Activated T-cell treated with anti-CD3 and anti-CD28 coated beads, Interleukin-2, amount 50 U/mL, for 24 hours (primary cell): ENCODE results near the gene CELA2A.
"Not testable (repeated sequence)": the region's sequence is repeated elsewhere in the genome, so short reads cannot be mapped to it uniquely, and the experiment has no call there.

Experiments used
- DNase-seq: peaks from one replicate; pipeline ENCODE4 v3.0.0-alpha.2; 2020
- H3K27ac Mint-ChIP-seq: 2 replicates; pipeline ENCODE4 v1.8.0; 2020; ENCODE audit warnings: mild to moderate bottlenecking, mixed read lengths
- H3K27me3 Mint-ChIP-seq: 2 replicates; pipeline ENCODE4 v1.8.0; 2020; ENCODE audit warnings: mixed read lengths
- H3K36me3 Mint-ChIP-seq: 2 replicates; pipeline ENCODE4 v1.8.0; 2020; ENCODE audit warnings: low read depth, mixed read lengths
- H3K4me1 Mint-ChIP-seq: 2 replicates; pipeline ENCODE4 v1.8.0; 2020; ENCODE audit warnings: low read depth, mixed read lengths
- H3K4me3 Mint-ChIP-seq: 2 replicates; pipeline ENCODE4 v1.8.0; 2020; ENCODE audit warnings: mild to moderate bottlenecking, moderate library complexity, mixed read lengths
- H3K9me3 Mint-ChIP-seq: 2 replicates; pipeline ENCODE4 v1.8.0; 2020; ENCODE audit warnings: mixed read lengths

Gene CELA2A

DNA sequence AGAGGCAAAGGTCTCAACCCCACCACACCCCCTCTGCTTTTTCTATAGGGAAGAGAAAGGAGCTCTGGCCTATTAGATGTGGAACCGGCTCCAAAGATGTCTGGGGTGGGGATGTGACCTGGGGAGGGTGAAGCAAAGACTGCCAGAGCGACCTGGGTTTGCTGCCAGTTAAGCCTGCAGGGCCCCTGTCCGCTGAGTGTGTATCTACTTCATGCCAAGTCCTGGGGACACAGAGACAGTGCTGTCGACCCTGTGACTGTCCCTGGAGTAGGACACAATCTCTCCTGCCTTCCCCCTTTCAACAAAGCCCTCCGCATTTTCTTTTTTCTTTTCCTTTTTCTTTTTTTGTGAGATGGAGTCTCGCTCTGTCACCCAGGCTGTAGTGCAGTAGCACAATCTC, 25.9 kb downstream of the CELA2A start:
- not testable (repeated sequence) for H3K36me3 Mint-ChIP-seq, H3K4me1 Mint-ChIP-seq, H3K27ac Mint-ChIP-seq, H3K27me3 Mint-ChIP-seq, H3K9me3 Mint-ChIP-seq, DNase-seq, H3K4me3 Mint-ChIP-seq

DNA sequence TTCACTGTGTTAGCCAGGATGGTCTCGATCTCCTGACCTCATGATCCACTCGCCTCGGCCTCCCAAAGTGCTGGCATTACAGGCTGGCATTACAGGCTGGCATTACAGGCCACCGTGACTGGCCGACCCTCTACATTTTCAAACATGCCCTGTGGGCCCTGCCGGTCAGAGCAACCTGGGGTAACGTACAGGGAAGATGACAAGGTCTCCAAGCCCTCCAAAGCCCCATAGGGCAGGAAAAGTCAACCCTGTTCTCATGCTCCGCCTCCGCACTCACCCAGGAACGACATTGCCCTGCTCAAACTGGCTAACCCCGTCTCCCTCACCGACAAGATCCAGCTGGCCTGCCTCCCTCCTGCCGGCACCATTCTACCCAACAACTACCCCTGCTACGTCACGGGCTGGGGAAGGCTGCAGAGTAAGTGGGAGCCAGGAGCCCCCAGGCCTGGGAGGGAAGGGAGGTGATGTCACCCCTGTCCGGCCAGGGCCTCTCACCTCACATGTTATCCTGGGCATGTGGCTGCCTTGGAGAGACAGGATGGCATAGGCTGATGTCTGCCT, 26.5 kb downstream of the CELA2A start:
- not testable (repeated sequence) for DNase-seq, H3K4me3 Mint-ChIP-seq, H3K36me3 Mint-ChIP-seq, H3K9me3 Mint-ChIP-seq, H3K27me3 Mint-ChIP-seq, H3K27ac Mint-ChIP-seq, H3K4me1 Mint-ChIP-seq

DNA sequence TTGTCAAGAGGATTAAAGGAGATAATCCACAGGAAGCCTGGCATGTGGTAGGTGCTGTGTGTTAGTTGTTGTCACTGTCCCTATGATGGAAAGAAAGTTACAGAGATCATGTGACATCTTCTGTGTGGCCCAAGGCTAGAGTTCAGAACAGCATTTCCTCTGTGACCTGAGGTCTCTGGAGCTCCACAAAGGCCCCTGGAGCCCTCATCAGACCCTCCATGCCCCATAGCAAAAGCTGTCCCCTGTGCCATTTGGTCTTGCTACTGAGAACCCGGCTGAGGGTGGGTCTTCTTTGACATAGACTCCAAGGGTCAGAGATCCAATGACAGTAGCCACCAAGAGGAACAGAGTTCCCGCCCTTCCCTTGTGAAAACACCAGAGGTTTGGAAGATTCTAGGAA, 27.4 kb downstream of the CELA2A start:
- Mint-ChIP-seq H3K9me3 (no peaks in the 10 kb centered on the region), H3K36me3 (peaks cover 6% of the 10 kb centered on the region), H3K4me1 (no peaks in the 10 kb centered on the region), H3K27ac (no peak overlapping the region), H3K4me3 (no peak overlapping the region), H3K27me3 (no peaks in the 10 kb centered on the region)
- no peak for DNase-seq

DNA sequence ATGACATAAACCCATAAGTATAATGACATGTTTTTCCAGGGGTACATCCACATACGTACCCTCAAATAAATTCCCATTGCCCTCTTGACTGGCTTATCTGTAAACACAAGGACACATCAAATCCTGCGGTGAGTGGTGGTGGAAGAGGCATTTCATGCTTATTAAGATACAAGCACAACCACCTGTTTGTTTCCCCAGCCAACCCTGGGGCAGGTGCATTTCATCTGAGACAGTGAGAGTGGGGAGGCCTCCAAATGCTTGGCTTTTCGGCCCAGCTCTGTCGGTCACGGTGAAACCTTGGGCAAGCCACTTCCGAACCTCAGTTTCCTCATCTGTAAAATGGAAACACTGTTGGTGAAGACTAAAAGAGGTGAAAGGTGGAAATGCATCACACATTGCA, 27.9 kb downstream of the CELA2A start:
- not testable (repeated sequence) for H3K9me3 Mint-ChIP-seq, H3K27ac Mint-ChIP-seq, H3K4me1 Mint-ChIP-seq, DNase-seq, H3K36me3 Mint-ChIP-seq, H3K4me3 Mint-ChIP-seq, H3K27me3 Mint-ChIP-seq

DNA sequence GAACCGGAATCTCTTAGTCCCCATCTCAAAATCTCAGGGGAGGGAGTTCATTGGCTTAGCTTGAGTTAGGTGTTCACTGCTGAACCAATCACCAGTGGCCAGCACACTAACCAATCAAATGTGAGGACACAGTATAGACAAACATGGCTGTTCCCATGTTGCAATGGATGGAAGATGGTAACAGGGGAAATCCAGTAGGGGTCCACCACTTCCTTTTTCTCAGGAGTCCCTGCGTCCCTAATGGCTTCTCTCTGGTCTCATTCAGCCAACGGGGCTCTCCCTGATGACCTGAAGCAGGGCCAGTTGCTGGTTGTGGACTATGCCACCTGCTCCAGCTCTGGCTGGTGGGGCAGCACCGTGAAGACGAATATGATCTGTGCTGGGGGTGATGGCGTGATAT, 29.1 kb downstream of the CELA2A start:
- Mint-ChIP-seq H3K4me1 (no peaks in the 10 kb centered on the region), H3K4me3 (no peak overlapping the region), H3K9me3 (no peaks in the 10 kb centered on the region), H3K27ac (no peak overlapping the region), H3K36me3 (peaks cover 6% of the 10 kb centered on the region), H3K27me3 (no peaks in the 10 kb centered on the region)
- no peak for DNase-seq

DNA sequence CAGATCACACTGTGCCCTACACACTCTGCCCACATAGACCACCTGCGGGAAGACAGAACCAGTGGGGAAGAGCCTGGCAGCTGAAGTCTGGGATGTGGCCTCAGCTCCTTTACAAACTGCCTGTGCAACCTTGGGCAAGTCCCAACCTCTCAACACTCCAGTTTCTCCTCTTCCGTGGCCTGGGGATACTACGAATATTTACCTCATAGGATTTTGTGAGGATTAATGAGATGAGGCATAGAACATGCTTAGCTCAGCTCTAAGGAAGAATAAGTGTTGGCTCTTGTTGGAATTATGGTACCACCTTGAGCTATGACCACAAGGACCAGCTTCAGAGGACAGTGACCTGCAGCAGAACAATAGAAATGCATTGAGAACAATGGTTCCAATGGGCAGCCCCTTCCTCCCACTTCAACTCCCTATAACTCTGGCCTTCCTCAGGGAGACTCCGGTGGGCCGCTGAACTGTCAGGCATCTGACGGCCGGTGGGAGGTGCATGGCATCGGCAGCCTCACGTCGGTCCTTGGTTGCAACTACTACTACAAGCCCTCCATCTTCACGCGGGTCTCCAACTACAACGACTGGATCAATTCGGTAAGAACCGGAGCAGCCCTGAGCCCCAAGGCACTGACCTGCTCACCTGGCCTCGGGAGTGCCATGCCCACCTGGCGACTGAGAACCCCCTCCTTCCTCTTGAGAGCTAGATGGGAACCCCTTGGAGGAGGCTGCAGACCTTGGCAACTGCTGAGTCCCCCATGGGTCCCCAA, 30.5 kb downstream of the CELA2A start:
- not testable (repeated sequence) for H3K9me3 Mint-ChIP-seq, H3K27me3 Mint-ChIP-seq, H3K4me1 Mint-ChIP-seq, H3K27ac Mint-ChIP-seq, H3K4me3 Mint-ChIP-seq, DNase-seq
- peaks cover 10% of the 10 kb centered on the region for H3K36me3 Mint-ChIP-seq

DNA sequence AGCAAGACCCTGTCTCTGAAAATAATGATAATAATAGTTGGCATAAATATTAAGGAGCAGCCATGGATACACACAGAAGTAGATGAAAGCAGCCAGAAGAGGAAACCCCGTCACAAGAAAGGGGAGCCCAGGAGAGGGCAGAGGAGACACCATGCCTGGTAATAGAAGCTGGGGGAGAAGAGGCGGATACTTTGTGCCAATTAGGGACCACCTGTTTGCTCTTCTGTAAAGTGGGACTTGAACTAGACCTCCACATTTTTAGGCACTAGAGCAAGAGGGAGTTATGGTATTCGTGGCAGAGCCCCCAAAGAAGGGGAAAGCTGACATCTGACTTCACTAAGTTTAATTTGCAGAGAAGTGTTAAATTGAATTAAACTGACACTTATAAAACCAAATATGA, 31.8 kb downstream of the CELA2A start:
- Mint-ChIP-seq H3K9me3 (no peaks in the 10 kb centered on the region), H3K4me3 (no peak overlapping the region), H3K4me1 (peaks cover 2% of the 10 kb centered on the region), H3K27me3 (no peaks in the 10 kb centered on the region), H3K27ac (no peak overlapping the region), H3K36me3 (peaks cover 20% of the 10 kb centered on the region)
- DNase-seq = no peak

DNA sequence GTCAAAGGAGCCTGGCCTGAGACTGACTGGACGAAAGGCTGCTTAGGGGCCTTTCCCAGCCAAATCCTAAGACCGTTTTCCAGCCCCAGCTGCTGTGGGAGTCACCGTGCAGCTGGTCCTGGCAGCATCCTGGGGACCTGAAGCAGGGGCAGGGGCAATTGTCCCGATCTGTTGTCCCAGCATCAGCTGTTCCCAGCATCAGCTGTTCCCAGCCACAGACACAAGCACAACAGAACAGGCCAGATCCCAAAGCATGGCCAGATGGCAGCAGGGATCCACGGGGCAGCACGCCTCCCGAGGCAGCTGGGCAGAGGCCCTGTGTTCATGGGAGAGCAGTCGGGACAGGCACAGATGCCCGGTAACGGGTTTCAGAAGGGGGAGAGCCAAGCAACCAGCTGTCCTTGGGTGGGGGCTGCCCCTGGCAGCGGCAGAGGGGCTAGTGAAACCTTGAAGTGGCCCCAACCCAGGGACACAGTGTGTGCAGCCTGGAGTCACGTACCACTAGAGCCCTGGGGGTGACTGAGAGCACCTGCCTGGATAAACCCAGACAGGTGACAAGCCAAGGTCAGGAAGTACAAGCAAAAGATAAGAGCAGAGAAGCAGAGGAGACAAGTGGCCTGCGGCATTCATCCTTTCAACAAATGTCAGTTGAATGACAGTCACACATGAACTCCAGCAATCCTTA, 32.7 kb downstream of the CELA2A start:
- H3K4me3 Mint-ChIP-seq = no peak overlapping the region
- H3K36me3 Mint-ChIP-seq = peaks cover 28% of the 10 kb centered on the region
- no peaks in the 10 kb centered on the region for H3K9me3 Mint-ChIP-seq
- H3K27me3 Mint-ChIP-seq = no peaks in the 10 kb centered on the region
- H3K27ac Mint-ChIP-seq = no peak overlapping the region
- no peak for DNase-seq
- peaks cover 2% of the 10 kb centered on the region for H3K4me1 Mint-ChIP-seq

DNA sequence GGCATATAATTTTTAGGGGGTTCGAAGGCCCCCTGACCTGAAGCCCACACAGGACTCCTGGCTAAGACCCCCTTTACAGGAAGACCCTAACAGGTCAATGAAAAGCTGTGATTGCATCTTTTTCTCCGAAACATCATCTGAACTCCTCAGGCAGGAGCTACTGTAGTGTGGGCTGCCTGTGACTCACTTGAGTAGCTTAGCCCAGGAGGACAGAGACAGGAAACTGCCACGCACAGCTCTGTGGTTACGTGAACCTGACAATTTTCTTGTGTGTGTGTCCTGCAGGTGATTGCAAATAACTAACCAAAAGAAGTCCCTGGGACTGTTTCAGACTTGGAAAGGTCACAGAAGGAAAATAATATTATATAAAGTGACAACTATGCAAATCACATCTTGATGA, 34.5 kb downstream of the CELA2A start:
- not testable (repeated sequence) for DNase-seq, H3K9me3 Mint-ChIP-seq, H3K4me1 Mint-ChIP-seq, H3K27me3 Mint-ChIP-seq, H3K4me3 Mint-ChIP-seq, H3K27ac Mint-ChIP-seq
- peaks cover 37% of the 10 kb centered on the region for H3K36me3 Mint-ChIP-seq

DNA sequence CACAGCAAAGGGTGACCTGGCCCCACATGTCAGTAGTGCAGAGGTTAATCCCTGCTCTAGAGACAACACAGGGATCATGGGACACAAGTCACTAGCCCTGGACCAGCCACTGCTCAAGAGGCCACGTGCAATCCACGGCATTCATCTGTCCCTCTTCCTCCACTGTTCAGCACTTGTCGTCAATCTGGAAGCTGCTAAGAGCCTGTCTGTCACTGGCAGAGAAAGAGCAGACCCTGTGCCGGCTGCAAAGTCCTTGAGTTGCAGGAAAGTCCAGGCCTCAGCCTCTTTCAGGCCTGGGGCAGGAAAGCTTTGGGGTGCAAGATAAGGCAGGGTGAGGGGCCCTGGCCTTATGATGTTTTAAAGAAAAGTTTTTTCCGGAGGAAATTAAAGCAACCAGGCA, 36.1 kb downstream of the CELA2A start:
- Mint-ChIP-seq H3K9me3 (no peaks in the 10 kb centered on the region), H3K27me3 (no peaks in the 10 kb centered on the region), H3K36me3 (peaks cover 37% of the 10 kb centered on the region), H3K27ac (no peak overlapping the region), H3K4me1 (peaks cover 2% of the 10 kb centered on the region), H3K4me3 (no peak overlapping the region)
- no peak for DNase-seq

DNA sequence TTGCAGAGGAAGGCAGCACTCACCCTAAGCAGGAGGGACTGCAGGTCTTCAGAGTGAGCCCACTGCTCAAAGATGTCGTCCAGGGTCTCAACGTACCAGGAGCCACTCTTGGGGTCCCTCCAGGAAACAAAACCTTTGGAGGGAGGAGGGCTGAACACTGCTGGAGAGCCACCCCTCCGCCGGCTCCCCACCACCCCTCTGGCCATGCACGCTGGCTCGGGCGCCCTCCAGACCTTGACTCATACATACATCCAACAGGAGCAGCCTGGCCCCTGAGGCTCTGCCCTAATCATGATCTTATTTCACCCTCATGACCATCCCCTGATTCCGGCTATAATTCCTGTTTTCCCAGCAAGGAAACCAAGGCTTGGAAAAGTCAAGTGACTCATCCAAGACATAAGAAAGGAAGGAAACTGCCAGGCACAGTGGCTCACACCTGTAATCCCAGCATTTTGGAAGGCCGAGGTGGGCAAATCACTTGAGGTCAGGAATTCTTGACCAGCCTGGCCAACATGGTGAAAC, 37.4 kb downstream of the CELA2A start:
- Mint-ChIP-seq H3K36me3 (peaks cover 40% of the 10 kb centered on the region), H3K27ac (no peak overlapping the region), H3K4me3 (no peak overlapping the region), H3K27me3 (no peaks in the 10 kb centered on the region), H3K4me1 (peaks cover 2% of the 10 kb centered on the region), H3K9me3 (no peaks in the 10 kb centered on the region)
- no peak for DNase-seq

DNA sequence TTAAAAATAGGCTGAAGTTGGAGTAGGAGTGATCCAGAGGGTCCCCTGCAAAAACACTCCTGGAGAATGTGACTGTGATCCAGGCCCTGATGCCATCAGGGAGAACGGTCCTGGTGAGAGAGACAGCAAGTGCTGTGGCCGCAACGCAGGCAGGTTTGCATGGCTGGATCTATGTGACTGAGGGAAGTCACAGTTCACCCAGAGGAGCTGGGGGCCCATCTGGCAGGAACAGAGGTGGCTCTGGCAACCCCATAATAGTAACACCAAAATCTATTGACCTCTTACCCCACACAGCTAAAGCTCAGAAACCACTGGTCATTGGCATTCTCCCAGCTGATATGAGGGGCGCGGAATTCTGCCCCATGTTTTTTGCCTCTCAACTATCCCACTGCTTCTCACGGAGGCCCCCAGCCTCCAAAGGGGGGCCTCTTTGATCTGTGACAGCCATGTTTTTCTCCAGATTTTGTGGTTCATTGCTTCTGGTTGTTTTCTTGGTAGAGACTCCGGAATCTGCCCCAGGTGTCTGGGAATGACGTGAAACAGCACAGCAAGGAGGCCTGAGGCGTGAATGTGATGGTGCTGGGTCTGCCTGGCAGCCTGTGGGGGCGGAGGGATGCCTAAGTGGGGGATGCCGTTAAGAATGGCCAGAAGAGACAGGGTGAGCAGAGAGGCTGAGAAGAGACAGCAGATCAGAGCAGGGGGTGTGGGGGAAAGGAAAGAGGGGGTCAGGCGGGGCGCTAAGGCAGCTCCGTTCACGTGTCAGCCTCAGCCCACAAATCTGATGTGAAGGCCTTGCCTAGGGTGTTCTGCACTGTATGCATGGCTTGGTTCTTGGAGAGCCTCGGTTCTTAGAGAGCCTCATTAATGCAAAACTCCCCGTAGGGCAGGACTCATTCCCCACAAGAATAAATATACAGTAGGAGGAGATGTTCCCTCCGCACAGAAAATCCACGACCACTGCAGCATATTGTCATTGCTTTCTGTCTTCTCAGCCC, 43.9 kb downstream of the CELA2A start:
- Mint-ChIP-seq H3K27me3 (no peaks in the 10 kb centered on the region), H3K4me1 (no peaks in the 10 kb centered on the region), H3K36me3 (peaks cover 30% of the 10 kb centered on the region), H3K4me3 (no peak overlapping the region), H3K27ac (no peak overlapping the region), H3K9me3 (no peaks in the 10 kb centered on the region)
- no peak for DNase-seq

DNA sequence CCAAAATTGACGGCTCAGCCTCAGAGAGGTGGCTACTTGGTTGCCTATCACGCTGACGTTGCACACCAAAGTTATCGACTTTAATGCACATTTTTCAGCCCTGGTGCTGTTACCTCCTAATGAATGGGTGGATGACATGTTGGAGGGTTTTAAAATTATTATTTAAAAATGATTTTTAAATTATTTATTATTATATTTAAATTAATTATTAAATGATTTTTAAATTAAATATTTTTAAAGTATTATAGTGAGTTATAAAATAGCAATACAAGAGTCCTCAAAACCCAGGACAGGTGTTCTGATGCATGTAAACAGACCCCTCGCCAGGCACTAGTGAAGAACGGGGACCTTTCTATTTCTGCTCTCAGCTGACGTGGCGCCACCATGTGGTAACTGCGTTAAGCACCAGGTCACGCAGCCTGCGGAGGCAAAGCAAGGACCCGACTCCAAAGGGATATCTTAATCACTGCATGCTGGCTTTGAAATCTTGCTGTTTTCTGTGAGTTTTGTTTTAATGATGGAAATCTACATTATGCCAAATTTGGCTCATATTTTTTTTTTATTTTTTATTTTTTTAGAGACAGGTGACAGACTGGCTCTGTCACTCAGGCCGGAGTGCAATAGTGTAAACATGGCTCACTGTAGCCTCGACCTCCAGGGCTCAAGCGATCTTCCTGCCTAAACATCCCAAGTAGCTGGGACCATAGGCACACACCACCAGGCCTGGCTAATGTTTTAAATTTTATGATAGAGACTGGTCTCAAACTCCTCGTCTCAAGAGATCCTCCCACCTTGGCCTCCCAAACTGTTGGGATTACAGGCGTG, 44.9 kb downstream of the CELA2A start:
- Mint-ChIP-seq H3K4me1 (no peaks in the 10 kb centered on the region), H3K4me3 (no peak overlapping the region), H3K27ac (no peak overlapping the region), H3K36me3 (peaks cover 28% of the 10 kb centered on the region), H3K9me3 (no peaks in the 10 kb centered on the region), H3K27me3 (no peaks in the 10 kb centered on the region)
- peak; percentile 59 for DNase-seq

DNA sequence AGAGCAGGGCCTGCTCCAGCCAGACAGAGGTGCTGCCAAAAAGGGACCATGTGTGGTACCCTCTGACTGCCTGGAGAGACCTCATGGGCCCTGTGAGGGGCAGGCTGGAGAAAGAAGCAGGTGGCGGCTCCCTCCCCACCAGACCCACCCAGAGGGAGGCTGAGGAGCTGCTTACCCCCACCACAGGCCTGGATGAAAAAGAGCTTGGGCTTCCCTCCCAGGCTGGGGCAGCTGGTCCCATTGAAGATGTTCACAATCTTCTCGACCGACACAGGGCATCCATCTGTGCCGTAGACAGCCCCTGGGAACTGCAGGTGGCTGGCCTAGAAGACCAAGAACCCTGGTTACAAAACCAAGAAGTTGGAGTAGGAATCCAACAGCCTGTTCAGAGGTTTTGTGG, 47.9 kb downstream of the CELA2A start:
- H3K27ac Mint-ChIP-seq = no peak overlapping the region
- no peak overlapping the region for H3K4me3 Mint-ChIP-seq
- H3K27me3 Mint-ChIP-seq = no peaks in the 10 kb centered on the region
- H3K9me3 Mint-ChIP-seq = no peaks in the 10 kb centered on the region
- no peaks in the 10 kb centered on the region for H3K4me1 Mint-ChIP-seq
- peaks cover 28% of the 10 kb centered on the region for H3K36me3 Mint-ChIP-seq
- no peak for DNase-seq
